Endodermal cell (in vitro differentiated cells): ENCODE data around the gene TNFAIP6. TPM values are rescaled to one million over a fixed set of nuclear protein-coding genes. Genes with fewer than 3 reads are reported as not detected.

Experiments used
- DNase-seq: peaks from one replicate; pipeline ENCODE4 v3.0.0-alpha.2; 2017
- H3K27ac ChIP-seq: 2 replicates; pipeline ENCODE4 v1.5.1; 2013; ENCODE audit warnings: mild to moderate bottlenecking, low read depth, low read length, moderate library complexity
- H3K27me3 ChIP-seq: 2 replicates; pipeline ENCODE4 v1.6.1; 2013; ENCODE audit warnings: mild to moderate bottlenecking, low read length, moderate library complexity; ENCODE audit not compliant: insufficient read depth, control insufficient read depth, poor library complexity, severe bottlenecking
- H3K36me3 ChIP-seq: 2 replicates; pipeline ENCODE4 v1.7.0; 2013; ENCODE audit warnings: mild to moderate bottlenecking, low read length, moderate library complexity; ENCODE audit not compliant: control insufficient read depth, insufficient read depth
- H3K4me1 ChIP-seq: one replicate; pipeline ENCODE4 v1.7.0; 2013; ENCODE audit warnings: low read length; ENCODE audit not compliant: control insufficient read depth, insufficient read depth
- H3K4me3 ChIP-seq: 2 replicates; pipeline ENCODE4 v1.5.1; 2013; ENCODE audit warnings: mild to moderate bottlenecking, low read length, moderate library complexity
- H3K9ac ChIP-seq: 2 replicates; pipeline ENCODE4 v1.6.1; 2013; ENCODE audit warnings: mild to moderate bottlenecking, low read length, moderate library complexity; ENCODE audit not compliant: poor library complexity, severe bottlenecking; ENCODE audit errors: extremely low read depth
- H3K9me3 ChIP-seq: 2 replicates; pipeline ENCODE4 v1.6.1; 2013; ENCODE audit warnings: mild to moderate bottlenecking, low read length, moderate library complexity; ENCODE audit not compliant: control insufficient read depth
- H3K27ac Mint-ChIP-seq: 2 replicates; pipeline ENCODE4 v1.8.0; 2020; ENCODE audit warnings: mixed read lengths
- H3K27me3 Mint-ChIP-seq: 2 replicates; pipeline ENCODE4 v1.8.0; 2021; ENCODE audit warnings: mild to moderate bottlenecking, mixed read lengths; ENCODE audit not compliant: insufficient read depth
- H3K36me3 Mint-ChIP-seq: 2 replicates; pipeline ENCODE4 v1.8.0; 2020; ENCODE audit warnings: low read depth, mixed read lengths
- H3K4me1 Mint-ChIP-seq: 2 replicates; pipeline ENCODE4 v1.8.0; 2020; ENCODE audit warnings: mixed read lengths
- H3K4me3 Mint-ChIP-seq: 2 replicates; pipeline ENCODE4 v1.8.0; 2020; ENCODE audit warnings: mild to moderate bottlenecking, moderate library complexity, mixed read lengths
- H3K9me3 Mint-ChIP-seq: 2 replicates; pipeline ENCODE4 v1.8.0; 2020; ENCODE audit warnings: mild to moderate bottlenecking, mixed read lengths
- CTCF ChIP-seq: fragments of 200-600 bp; sonication (generic); conservative IDR thresholded peaks from 2 replicates; pipeline ENCODE4 v1.5.0; 2021; ENCODE audit warnings: antibody characterized with exemption, mild to moderate bottlenecking
- WGBS, 2 experiments: methylation state at CpG; one replicate each; pipeline versions ENCODE4 v1.1.5 to v1.1.7; 2013; ENCODE audit warnings: missing lambda C conversion rate in 2 of 2, mixed read lengths in 1 of 2; ENCODE audit not compliant: insufficient coverage in 1 of 2, insufficient read length in 1 of 2; 5-methylcytosine and 5-hydroxymethylcytosine counted together
- total RNA-seq, 2 donors: library from RNA; stranded (reverse); fragmentation: NEBNext Ultra II Directional in 1 of 2; extraction: Animal tissue kit (Norgen Biotek cat#: 25700) in 1 of 2; gene quantifications; 2 replicates in 1 of 2; 3 replicates in 1 of 2; pipeline ENCODE4 v1.2.1, GENCODE V29; 2021

The TNFAIP6 gene
- total RNA-seq, 2 donors from 2014 or later = not detected

- Mint-ChIP-seq H3K4me3 (no peak overlapping the region), H3K27ac (no peak overlapping the region), H3K9me3 (no peaks in the 10 kb centered on the region), H3K36me3 (no peaks in the 10 kb centered on the region), H3K4me1 (peaks cover 6% of the 10 kb centered on the region), H3K27me3 (no peaks in the 10 kb centered on the region)
- H3K27ac ChIP-seq = no peak overlapping the region
- no peaks in the 10 kb centered on the region for H3K9me3 ChIP-seq
- H3K9ac ChIP-seq = no peak overlapping the region
- no peaks in the 10 kb centered on the region for H3K36me3 ChIP-seq
- DNase-seq = no peak
- H3K27me3 ChIP-seq = no peaks in the 10 kb centered on the region
- no peaks in the 10 kb centered on the region for H3K4me1 ChIP-seq
- no peak overlapping the region for H3K4me3 ChIP-seq
- no peak for TF ChIP-seq CTCF
- 100% methylated on average over 1 of the region's 3 CpGs for WGBS, 2 experiments
Measured at GRCh38 chr2:151333083-151333482, 24.3 kb upstream of the TNFAIP6 start.

- H3K4me3 Mint-ChIP-seq = no peak overlapping the region
- WGBS, 2 experiments = 77 to 85% methylated on average over 3 of the region's 3 CpGs
- no peaks in the 10 kb centered on the region for H3K27me3 Mint-ChIP-seq
- Histone ChIP-seq H3K27ac (no peak overlapping the region), H3K36me3 (no peaks in the 10 kb centered on the region), H3K27me3 (no peaks in the 10 kb centered on the region), H3K4me3 (no peak overlapping the region), H3K9me3 (no peaks in the 10 kb centered on the region), H3K9ac (no peak overlapping the region), H3K4me1 (no peaks in the 10 kb centered on the region)
- peaks cover 8% of the 10 kb centered on the region for H3K4me1 Mint-ChIP-seq
- H3K36me3 Mint-ChIP-seq = no peaks in the 10 kb centered on the region
- no peak for DNase-seq
- TF ChIP-seq CTCF = no peak
- no peaks in the 10 kb centered on the region for H3K9me3 Mint-ChIP-seq
- H3K27ac Mint-ChIP-seq = no peak overlapping the region
Measured at GRCh38 chr2:151334082-151334815, 23.1 kb upstream of the TNFAIP6 start.

- H3K4me1 ChIP-seq = no peaks in the 10 kb centered on the region
- H3K4me3 ChIP-seq = no peak overlapping the region
- peaks cover 9% of the 10 kb centered on the region for H3K9me3 ChIP-seq
- TF ChIP-seq CTCF = no peak
- H3K4me1 Mint-ChIP-seq = peaks cover 12% of the 10 kb centered on the region
- no peaks in the 10 kb centered on the region for H3K36me3 ChIP-seq
- no peaks in the 10 kb centered on the region for H3K36me3 Mint-ChIP-seq
- H3K9me3 Mint-ChIP-seq = peaks cover 10% of the 10 kb centered on the region
- DNase-seq = no peak
- H3K9ac ChIP-seq = no peak overlapping the region
- H3K27me3 Mint-ChIP-seq = no peaks in the 10 kb centered on the region
- no peak overlapping the region for H3K27ac ChIP-seq
- no peak overlapping the region for H3K4me3 Mint-ChIP-seq
- WGBS, 2 experiments = 63 to 88% methylated on average over 1 to 2 of the region's 2 CpGs
- no peaks in the 10 kb centered on the region for H3K27me3 ChIP-seq
- no peak overlapping the region for H3K27ac Mint-ChIP-seq
Measured at GRCh38 chr2:151336863-151337371, 20.5 kb upstream of the TNFAIP6 start.
